ENCODE results near the gene TMEM80. TPM values are rescaled to one million over a fixed set of nuclear protein-coding genes. Genes with fewer than 3 reads are reported as not detected.
A peak's percentile ranks its signal among the peaks of the same experiment; 100 is the strongest.

TMEM80 gene
- total and polyA plus RNA-seq, 9 of the 15 experiments (the other 6 are each of a cell fraction or from before 2014, with no cell fraction given) = 5.1 to 30.1 (median 12.4) TPM

GRCh38 chr11:659532-660085 lies 36.0 kb upstream of the TMEM80 start:
- Histone ChIP-seq H3K4me2 (ENCODE audit: insufficient read depth, low read length) (no peak overlapping the region), H3K27ac (ENCODE audit: extremely low read depth, low read depth, low read length) (no peak overlapping the region), H3K27me3 (ENCODE audit: control insufficient read depth in 2 of 2, insufficient read depth in 2 of 2, low read length in 2 of 2) (no peaks in the 10 kb centered on the region), H3K36me3 (ENCODE audit: control insufficient read depth, insufficient read depth, low read length) (peaks cover 87% of the 10 kb centered on the region; the same call in 2 of the 3 replicates), H3K9me3 (replicated peaks; ENCODE audit: control insufficient read depth, insufficient read depth, low read depth, low read length) (no peaks in the 10 kb centered on the region), H3K79me2 (ENCODE audit: control insufficient read depth, insufficient read depth, low read length) (peaks cover 11% of the 10 kb centered on the region; the same call in 1 of the 3 replicates), H2AFZ (ENCODE audit: low read depth, low read length) (no peak overlapping the region), H3K4me3 (no peak overlapping the region), H3K9me1 (ENCODE audit: control insufficient read depth, insufficient read depth, low read length) (no peaks in the 10 kb centered on the region), H3K9ac (ENCODE audit: insufficient read depth in 1 of 2, low read depth in 2 of 2, low read length in 2 of 2) (no peak overlapping the region), H4K20me1 (replicated peaks; ENCODE audit: control insufficient read depth, insufficient read depth, low read length) (no peaks in the 10 kb centered on the region), H3K4me1 (replicated peaks in 1 of 2; ENCODE audit: control insufficient read depth in 2 of 2, insufficient read depth in 2 of 2, low read length in 2 of 2) (peaks cover 0 to 29% of the 10 kb centered on the region in 2 experiments; a peak in 2 of 5 replicates)
- no peak for TF ChIP-seq NFIX (CRISPR knock-in tag; IDR thresholded peaks at IDR 0.05; ENCODE audit: low read depth)
- TF ChIP-seq ZNF444 (CRISPR knock-in tag; IDR thresholded peaks at IDR 0.05) = no peak
- no peak for TF ChIP-seq ZFP30 (CRISPR knock-in tag; IDR thresholded peaks at IDR 0.05; ENCODE audit: borderline replicate concordance)
- TF ChIP-seq EGR1 (conservative IDR thresholded peaks at IDR 0.05) = no peak
- TF ChIP-seq THRA (IDR thresholded peaks at IDR 0.05) = no peak
- TF ChIP-seq CEBPG (CRISPR knock-in tag; IDR thresholded peaks at IDR 0.05) = no peak
- TF ChIP-seq CEBPG (tag; conservative IDR thresholded peaks at IDR 0.05 in 1 of 2, IDR thresholded peaks at IDR 0.05 in 1 of 2) = no peak
- TF ChIP-seq USF1 (CRISPR knock-in tag; IDR thresholded peaks at IDR 0.05) = no peak
- no peak for FAIRE-seq
- WGBS (ENCODE audit: insufficient coverage, low coverage, missing lambda C conversion rate) = 89% methylated on average over 16 of the region's 16 CpGs
- CTCF ChIA-PET (ENCODE audit: low intra/inter-chr PET ratio) = no interaction called here
- POLR2A ChIA-PET = interaction anchor here (0.7 to 1.2 kb wide), 2 partner anchors 36 to 48 kb away, joined by 3 to 4 read pairs; partner anchors contain the start of genes DEAF1 and TMEM80
- intact Hi-C loops (cut with micrococcal nuclease) = no loop called here
- no peak for ATAC-seq
- BruUV-seq (replicated peaks) = no TSS peak
- peak in 1 of 4 experiments; percentile 9 for DNase-seq (ENCODE audit: extremely low read depth in 1 of 4, low spot score in 3 of 4)
- in situ Hi-C loops (cut with MboI) = no loop called here
